Tibial nerve (tissue), 4 donors: ENCODE data around the gene PSMD8. TPM values are rescaled to one million over a fixed set of nuclear protein-coding genes. Genes with fewer than 3 reads are reported as not detected.
A peak's percentile ranks its signal among the peaks of the same experiment; 100 is the strongest.

ENCODE experiments used
- DNase-seq, 2 donors: peaks; one replicate each; pipeline ENCODE4 v3.0.0-alpha.2; 2019; ENCODE audit warnings: low spot score in 2 of 2
- H3K27ac ChIP-seq, 4 donors: fragments of 200-600 bp; sonication (generic) in 3 of 4; one replicate each; pipeline ENCODE4 v1.5.1; 2017 to 2019; ENCODE audit warnings: mild to moderate bottlenecking in 1 of 4
- H3K27me3 ChIP-seq, 2 donors: fragments of 200-600 bp; sonication (generic) in 1 of 2; one replicate each; pipeline versions ENCODE4 v1.5.1 to v1.6.0; 2017 to 2019
- H3K36me3 ChIP-seq, 3 donors: fragments of 200-600 bp; sonication (generic); one replicate each; pipeline ENCODE4 v1.5.1; 2018 to 2019
- H3K4me1 ChIP-seq, 4 donors: fragments of 200-600 bp; sonication (generic) in 3 of 4; one replicate each; pipeline ENCODE4 v1.5.1; 2017 to 2019
- H3K4me3 ChIP-seq, 4 donors: fragments of 200-600 bp; sonication (generic) in 3 of 4; one replicate each; pipeline ENCODE4 v1.5.1; 2017 to 2019; ENCODE audit warnings: mild to moderate bottlenecking in 1 of 4, moderate library complexity in 1 of 4
- H3K9me3 ChIP-seq, 4 donors: fragments of 200-600 bp; sonication (generic) in 3 of 4; one replicate each; pipeline ENCODE4 v1.5.1; 2017 to 2019
- CTCF ChIP-seq, 5 experiments: fragments of 200-600 bp in 3 of 5; fragments of 450-650 bp in 2 of 5; sonication (generic) in 3 of 5; IDR thresholded peaks; one replicate each; pipeline ENCODE4 v1.5.1; 2016 to 2019; ENCODE audit warnings: antibody characterized with exemption in 5 of 5, mild to moderate bottlenecking in 3 of 5, moderate library complexity in 2 of 5
- EP300 ChIP-seq, 2 donors: sonication (generic); formaldehyde crosslinking; IDR thresholded peaks; one replicate each; pipeline ENCODE4 v1.6.1; 2017; ENCODE audit warnings: antibody characterized with exemption in 2 of 2, mild to moderate bottlenecking in 1 of 2
- POLR2A ChIP-seq, 2 donors: fragments of 450-650 bp; IDR thresholded peaks; one replicate each; pipeline ENCODE4 v1.6.1; 2017; ENCODE audit warnings: antibody characterized with exemption in 2 of 2, mild to moderate bottlenecking in 2 of 2, moderate library complexity in 2 of 2
- WGBS, 2 donors: methylation state at CpG; one replicate each; pipeline ENCODE4 v1.1.5; 2018; 5-methylcytosine and 5-hydroxymethylcytosine counted together
- total RNA-seq, 4 donors: library from RNA; depleted of rRNA; stranded (reverse); fragments of >200 nt; gene quantifications; one replicate each; pipeline ENCODE4 v1.1.0, GENCODE V29; 2016

PSMD8 gene
- total RNA-seq = 100 to 1,000 TPM; 124 to 192 (median 174) TPM

- Histone ChIP-seq H3K27me3 (no peaks in the 10 kb centered on the region), H3K4me1 (peaks cover 0 to 25% (median 16%) of the 10 kb centered on the region in 4 donors), H3K36me3 (peaks cover 0 to 35% (median 0%) of the 10 kb centered on the region in 3 donors), H3K9me3 (no peaks in the 10 kb centered on the region), H3K4me3 (peak within 1 kb of the TSS; percentile 62 to 97 (median 78)), H3K27ac (peak within 1 kb of the TSS; percentile 67 to 94 (median 88))
- peak; percentile 98 to 99 for DNase-seq
- 0 to 1% methylated on average over 27 to 34 of the region's 65 CpGs for WGBS, 2 donors
- TF ChIP-seq EP300 (IDR thresholded peaks at IDR 0.05) = peak; percentile 97
- TF ChIP-seq POLR2A (IDR thresholded peaks at IDR 0.05) = peak; percentile 85 to 92
- TF ChIP-seq CTCF (IDR thresholded peaks at IDR 0.05) = peak in 4 of 5 experiments; percentile 15 to 38 (median 26)
Observed at GRCh38 chr19:38374332-38375097, at the start of gene PSMD8. Gene PSMD8, plus strand, starts transcription at chr19:38374571. Its CDS starts 31 bp downstream, at chr19:38374602.

- DNase-seq = no peak
- 89 to 94% methylated on average over 19 to 20 of the region's 22 CpGs for WGBS, 2 donors
- Histone ChIP-seq H3K4me3 (no peak overlapping the region), H3K36me3 (peaks cover 0 to 29% (median 11%) of the 10 kb centered on the region in 3 donors), H3K4me1 (peaks cover 0 to 2% (median 0%) of the 10 kb centered on the region in 4 donors), H3K27ac (no peak overlapping the region), H3K27me3 (no peaks in the 10 kb centered on the region), H3K9me3 (no peaks in the 10 kb centered on the region)
- TF ChIP-seq POLR2A (IDR thresholded peaks at IDR 0.05) = no peak
- no peak for TF ChIP-seq CTCF (IDR thresholded peaks at IDR 0.05)
- no peak for TF ChIP-seq EP300 (IDR thresholded peaks at IDR 0.05)
Observed at GRCh38 chr19:38326591-38326990, 47.8 kb upstream of the PSMD8 start.

GRCh38 chr19:38329651-38330050, 44.7 kb upstream of the PSMD8 start:
- Histone ChIP-seq H3K36me3 (peaks cover 0 to 25% (median 11%) of the 10 kb centered on the region in 3 donors), H3K27me3 (no peaks in the 10 kb centered on the region), H3K9me3 (no peaks in the 10 kb centered on the region), H3K4me3 (no peak overlapping the region), H3K4me1 (no peaks in the 10 kb centered on the region), H3K27ac (no peak overlapping the region)
- 86 to 92% methylated on average over 7 of the region's 7 CpGs for WGBS, 2 donors
- TF ChIP-seq EP300 (IDR thresholded peaks at IDR 0.05) = no peak
- TF ChIP-seq POLR2A (IDR thresholded peaks at IDR 0.05) = no peak
- no peak for TF ChIP-seq CTCF (IDR thresholded peaks at IDR 0.05)
- no peak for DNase-seq

GRCh38 chr19:38331728-38332127, 42.6 kb upstream of the PSMD8 start:
- TF ChIP-seq CTCF (IDR thresholded peaks at IDR 0.05) (no peak), EP300 (IDR thresholded peaks at IDR 0.05) (no peak), POLR2A (IDR thresholded peaks at IDR 0.05) (no peak)
- DNase-seq = no peak
- Histone ChIP-seq H3K27ac (no peak overlapping the region), H3K4me3 (no peak overlapping the region), H3K27me3 (no peaks in the 10 kb centered on the region), H3K36me3 (peaks cover 0 to 17% (median 6%) of the 10 kb centered on the region in 3 donors), H3K9me3 (no peaks in the 10 kb centered on the region), H3K4me1 (peaks cover 0 to 6% (median 0%) of the 10 kb centered on the region in 4 donors)
- 77 to 91% methylated on average over 1 of the region's 1 CpG for WGBS, 2 donors

GRCh38 chr19:38333245-38333644, 41.1 kb upstream of the PSMD8 start:
- TF ChIP-seq EP300 (IDR thresholded peaks at IDR 0.05) = no peak
- no peak for TF ChIP-seq CTCF (IDR thresholded peaks at IDR 0.05)
- no peak for TF ChIP-seq POLR2A (IDR thresholded peaks at IDR 0.05)
- no peaks in the 10 kb centered on the region for H3K9me3 ChIP-seq
- peaks cover 0 to 2% (median 0%) of the 10 kb centered on the region in 3 donors for H3K36me3 ChIP-seq
- H3K27me3 ChIP-seq = no peaks in the 10 kb centered on the region
- H3K27ac ChIP-seq = no peak overlapping the region
- no peak for DNase-seq
- H3K4me3 ChIP-seq = no peak overlapping the region
- peaks cover 0 to 16% (median 2%) of the 10 kb centered on the region in 4 donors for H3K4me1 ChIP-seq
- WGBS, 2 donors = 89 to 90% methylated on average over 9 of the region's 9 CpGs
